GM12864 (cell line): ENCODE measurements around the gene CDHR5.

Experiments
- DNase-seq: peaks from one replicate; pipeline ENCODE4 v3.0.0-alpha.2; 2011; ENCODE audit warnings: low read depth
- H3K4me3 ChIP-seq: 2 replicates; pipeline ENCODE4 v1.5.1; 2011; ENCODE audit warnings: mild to moderate bottlenecking, low read depth, low read length, control low read depth
- TF ChIP-seq, protein P1 (sequence below): IDR thresholded peaks from 2 replicates; pipeline ENCODE4 v1.5.1; 2011; ENCODE audit warnings: low read depth, mild to moderate bottlenecking, moderate library complexity, low read length, control low read depth, inconsistent platforms; ENCODE audit errors: missing control alignments

The CDHR5 gene

GRCh38 chr11:624705-625635, at the start of gene CDHR5:
TSS of gene CDHR5 (minus strand) at chr11:624955. CDS start at chr11:624902, 53 bp downstream.
- no peak within 1 kb of the TSS for H3K4me3 ChIP-seq
- TF ChIP-seq, protein P1, sequence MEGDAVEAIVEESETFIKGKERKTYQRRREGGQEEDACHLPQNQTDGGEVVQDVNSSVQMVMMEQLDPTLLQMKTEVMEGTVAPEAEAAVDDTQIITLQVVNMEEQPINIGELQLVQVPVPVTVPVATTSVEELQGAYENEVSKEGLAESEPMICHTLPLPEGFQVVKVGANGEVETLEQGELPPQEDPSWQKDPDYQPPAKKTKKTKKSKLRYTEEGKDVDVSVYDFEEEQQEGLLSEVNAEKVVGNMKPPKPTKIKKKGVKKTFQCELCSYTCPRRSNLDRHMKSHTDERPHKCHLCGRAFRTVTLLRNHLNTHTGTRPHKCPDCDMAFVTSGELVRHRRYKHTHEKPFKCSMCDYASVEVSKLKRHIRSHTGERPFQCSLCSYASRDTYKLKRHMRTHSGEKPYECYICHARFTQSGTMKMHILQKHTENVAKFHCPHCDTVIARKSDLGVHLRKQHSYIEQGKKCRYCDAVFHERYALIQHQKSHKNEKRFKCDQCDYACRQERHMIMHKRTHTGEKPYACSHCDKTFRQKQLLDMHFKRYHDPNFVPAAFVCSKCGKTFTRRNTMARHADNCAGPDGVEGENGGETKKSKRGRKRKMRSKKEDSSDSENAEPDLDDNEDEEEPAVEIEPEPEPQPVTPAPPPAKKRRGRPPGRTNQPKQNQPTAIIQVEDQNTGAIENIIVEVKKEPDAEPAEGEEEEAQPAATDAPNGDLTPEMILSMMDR = no peak
- no peak for DNase-seq

DNA sequence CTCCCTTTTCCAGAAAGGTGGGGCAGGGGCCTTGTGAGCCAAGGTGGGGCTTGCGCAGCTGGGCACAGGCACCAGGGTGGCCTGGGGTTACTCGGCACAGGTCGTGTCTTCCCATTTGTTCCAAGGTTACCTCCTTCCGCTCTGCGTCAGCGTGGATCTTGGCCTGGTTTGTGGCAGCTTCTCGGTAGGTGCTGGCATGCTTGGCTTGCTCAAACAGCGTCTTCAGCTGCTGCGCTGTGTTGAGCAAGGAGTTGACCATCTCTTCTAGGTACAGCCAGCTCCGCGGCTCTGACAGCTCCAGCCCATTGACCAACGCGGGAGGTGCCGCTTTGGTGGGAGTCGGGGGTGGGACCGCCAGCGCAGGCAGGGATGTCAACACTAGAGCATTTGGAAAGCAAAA, 49.7 kb upstream of the CDHR5 start:
- no peak overlapping the region for H3K4me3 ChIP-seq
- TF ChIP-seq, protein P1 = no peak
- DNase-seq = no peak

- TF ChIP-seq, protein P1 = no peak
- DNase-seq = no peak
- H3K4me3 ChIP-seq = no peak overlapping the region
These were observed 49.1 kb upstream of the CDHR5 start for GRCh38 chr11:673866-674265.

DNA sequence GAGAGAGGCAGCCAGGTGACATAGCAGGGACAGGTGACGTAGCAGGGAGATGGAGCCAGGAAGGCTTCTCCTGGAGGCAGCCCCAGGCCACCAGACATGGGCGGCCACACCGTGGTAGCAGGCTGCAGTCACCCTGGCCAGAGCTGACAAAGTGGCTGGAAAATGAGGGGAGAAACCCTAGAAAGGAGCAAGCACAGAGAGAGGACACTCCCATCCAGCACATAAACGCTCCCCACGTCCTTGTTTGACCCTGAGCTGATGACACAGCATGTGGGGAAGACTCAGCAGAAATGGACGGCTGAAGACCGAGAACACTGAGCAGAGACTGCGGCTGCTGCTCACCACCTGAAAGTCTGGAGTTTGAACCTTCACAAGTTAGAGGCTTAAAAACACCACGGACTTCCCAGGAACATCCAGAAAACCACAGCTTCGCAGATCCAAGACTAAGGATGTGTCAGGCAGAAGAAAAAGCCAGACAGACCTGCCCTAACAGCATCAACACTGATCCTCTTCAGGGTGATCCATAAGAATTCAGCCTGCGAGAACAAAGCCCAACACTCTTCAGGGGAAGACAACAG, 41.0 kb upstream of the CDHR5 start:
- DNase-seq = no peak
- TF ChIP-seq, protein P1 = no peak
- H3K4me3 ChIP-seq = no peak overlapping the region

DNA sequence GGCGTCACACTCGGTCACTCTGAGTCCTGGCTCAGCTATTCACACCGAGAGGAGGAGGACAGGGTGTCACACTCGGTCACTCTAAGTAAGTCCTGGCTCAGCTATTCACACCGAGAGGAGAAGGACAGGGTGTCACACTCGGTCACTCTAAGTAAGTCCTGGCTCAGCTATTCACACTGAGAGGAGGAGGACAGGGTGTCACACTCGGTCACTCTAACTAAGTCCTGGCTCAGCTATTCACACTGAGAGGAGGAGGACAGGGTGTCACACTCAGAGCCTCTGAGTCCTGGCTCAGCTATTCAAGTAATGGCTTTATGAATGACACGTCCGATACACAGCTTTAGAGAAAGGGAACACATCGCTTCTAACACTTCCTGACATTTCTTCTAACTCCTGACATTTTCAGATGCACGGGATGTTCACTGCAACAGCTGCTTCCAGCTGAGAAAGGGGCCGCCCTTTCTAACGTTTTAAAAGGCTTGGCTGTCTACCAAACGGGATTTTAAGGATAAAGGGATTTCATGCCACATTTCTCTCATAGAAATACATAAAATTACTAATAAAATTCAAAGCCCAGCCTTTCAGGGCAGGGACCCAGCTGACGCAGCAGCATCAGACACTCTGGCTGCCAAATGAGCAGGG, 40.4 kb upstream of the CDHR5 start:
- H3K4me3 ChIP-seq = no peak overlapping the region
- no peak for DNase-seq
- TF ChIP-seq, protein P1 = no peak

- H3K4me3 ChIP-seq = no peak overlapping the region
- DNase-seq = no peak
- TF ChIP-seq, protein P1 = peak; percentile 81
These were observed 38.0 kb upstream of the CDHR5 start for GRCh38 chr11:662689-663274.
